Measurements from ENCODE around the gene TYW1B.
"Not testable (repeated sequence)": the region's sequence is repeated elsewhere in the genome, so short reads cannot be mapped to it uniquely, and the experiment has no call there.

The TYW1B gene

GRCh38 chr7:72751378-72751777 is 76.6 kb downstream of the TYW1B start:
- DNase-seq = no peak

- DNase-seq = not testable (repeated sequence)
These were observed 79.4 kb downstream of the TYW1B start for GRCh38 chr7:72748649-72749048.

GRCh38 chr7:72744244-72744926 is 83.6 kb downstream of the TYW1B start:
- DNase-seq = not testable (repeated sequence)

- not testable (repeated sequence) for DNase-seq
These were observed 84.2 kb downstream of the TYW1B start for GRCh38 chr7:72743801-72744200.

- not testable (repeated sequence) for DNase-seq
These were observed 88.3 kb downstream of the TYW1B start for GRCh38 chr7:72739716-72740115.

- DNase-seq = not testable (repeated sequence)
These were observed 92.1 kb downstream of the TYW1B start for GRCh38 chr7:72735855-72736254.

GRCh38 chr7:72730815-72731214 is 97.2 kb downstream of the TYW1B start:
- not testable (repeated sequence) for DNase-seq

- DNase-seq = not testable (repeated sequence)
These were observed 97.6 kb downstream of the TYW1B start for GRCh38 chr7:72730384-72730783.

GRCh38 chr7:72729130-72729529 is 98.9 kb downstream of the TYW1B start:
- not testable (repeated sequence) for DNase-seq

- not testable (repeated sequence) for DNase-seq
These were observed 105.3 kb downstream of the TYW1B start for GRCh38 chr7:72722694-72723093.

- not testable (repeated sequence) for DNase-seq
These were observed 107.1 kb downstream of the TYW1B start for GRCh38 chr7:72720890-72721289.

GRCh38 chr7:72717252-72717774 is 110.7 kb downstream of the TYW1B start:
- DNase-seq = not testable (repeated sequence)

GRCh38 chr7:72711927-72712326 is 116.1 kb downstream of the TYW1B start:
- not testable (repeated sequence) for DNase-seq

- DNase-seq = no peak
These were observed 117.0 kb downstream of the TYW1B start for GRCh38 chr7:72710983-72711382.

GRCh38 chr7:72709909-72710308 is 118.1 kb downstream of the TYW1B start:
- DNase-seq = no peak

GRCh38 chr7:72708371-72709050 is 119.5 kb downstream of the TYW1B start:
- not testable (repeated sequence) for DNase-seq

- no peak for DNase-seq
These were observed 121.5 kb downstream of the TYW1B start for GRCh38 chr7:72706521-72706920.

- not testable (repeated sequence) for DNase-seq
These were observed 122.3 kb downstream of the TYW1B start for GRCh38 chr7:72705693-72706092.

- no peak for DNase-seq
These were observed 123.1 kb downstream of the TYW1B start for GRCh38 chr7:72704894-72705293.

- not testable (repeated sequence) for DNase-seq
These were observed 127.5 kb downstream of the TYW1B start for GRCh38 chr7:72700548-72700947.

- DNase-seq = not testable (repeated sequence)
These were observed 130.9 kb downstream of the TYW1B start for GRCh38 chr7:72697066-72697465.

GRCh38 chr7:72696643-72697042 is 131.4 kb downstream of the TYW1B start:
- not testable (repeated sequence) for DNase-seq

- DNase-seq = not testable (repeated sequence)
These were observed 132.5 kb downstream of the TYW1B start for GRCh38 chr7:72695482-72695881.

GRCh38 chr7:72691442-72691841 is 136.6 kb downstream of the TYW1B start:
- DNase-seq = not testable (repeated sequence)

Measured in activated T-cell treated with anti-CD3 and anti-CD28 coated beads for 4 hours (primary cell).